NB4 (cell line): ENCODE data around the gene SCRN2.

Experiments used
- DNase-seq: peaks from one replicate; pipeline ENCODE4 v3.0.0; 2010; ENCODE audit warnings: low read depth
- H3K4me3 ChIP-seq: one replicate; pipeline ENCODE4 v1.5.1; 2011; ENCODE audit warnings: mild to moderate bottlenecking, low read depth, low read length, moderate library complexity
- CTCF ChIP-seq: IDR thresholded peaks from one replicate; pipeline ENCODE4 v1.5.1; 2012; ENCODE audit warnings: low read depth, low read length
- MYC ChIP-seq: IDR thresholded peaks from 2 replicates; pipeline ENCODE4 v1.6.1; 2011; ENCODE audit warnings: low read depth, low read length
- POLR2A ChIP-seq: IDR thresholded peaks from 2 replicates; pipeline ENCODE4 v1.6.1; 2011; ENCODE audit warnings: mild to moderate bottlenecking; ENCODE audit not compliant: insufficient read length; ENCODE audit errors: extremely low read depth
- TF ChIP-seq, protein P1 (sequence below): IDR thresholded peaks from 2 replicates; pipeline ENCODE4 v1.6.1; 2011; ENCODE audit warnings: low read depth, low read length

Gene SCRN2

DNA sequence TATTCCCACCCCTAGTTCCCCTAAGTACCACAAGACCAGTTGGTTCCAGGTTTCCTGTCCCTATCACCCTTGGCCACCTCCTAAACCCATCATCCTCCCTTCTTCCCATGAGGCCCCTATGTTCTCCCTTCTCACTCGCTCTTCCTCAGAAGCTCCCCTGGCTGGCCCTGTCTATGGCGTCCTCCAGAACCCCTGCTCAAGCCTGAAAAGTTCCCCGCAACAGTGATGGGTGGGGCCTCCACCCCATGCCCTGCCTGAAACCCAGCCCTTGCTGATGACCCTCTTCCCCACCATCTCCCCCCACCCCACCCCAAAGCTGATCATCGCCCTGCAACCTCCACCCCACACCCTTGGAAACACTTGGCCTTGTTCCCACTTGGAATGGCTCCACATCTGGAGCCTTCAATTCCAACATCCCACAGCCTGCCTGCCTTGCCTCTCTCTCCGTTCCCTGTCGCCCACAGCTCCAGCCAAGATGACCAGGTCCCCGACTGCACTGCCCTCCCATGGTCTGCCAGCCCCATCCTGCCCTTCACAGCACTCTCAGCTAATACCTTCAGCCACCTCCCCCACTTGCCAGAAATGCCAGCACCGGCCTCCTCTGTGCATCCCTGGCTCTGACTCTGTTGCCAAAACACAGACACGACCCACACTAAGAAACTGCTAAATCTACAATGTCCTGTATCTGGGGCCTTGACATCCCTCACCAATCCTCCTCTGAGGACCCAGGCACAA, 30.0 kb downstream of the SCRN2 start:
- TF ChIP-seq MYC, result no peak
- no peak overlapping the region for H3K4me3 ChIP-seq
- no peak for DNase-seq

- no peak for TF ChIP-seq MYC
- no peak for TF ChIP-seq POLR2A
- TF ChIP-seq CTCF, result no peak
- TF ChIP-seq, protein P1, sequence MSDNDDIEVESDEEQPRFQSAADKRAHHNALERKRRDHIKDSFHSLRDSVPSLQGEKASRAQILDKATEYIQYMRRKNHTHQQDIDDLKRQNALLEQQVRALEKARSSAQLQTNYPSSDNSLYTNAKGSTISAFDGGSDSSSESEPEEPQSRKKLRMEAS, result no peak
- DNase-seq, result no peak
- no peak overlapping the region for H3K4me3 ChIP-seq
Measured at GRCh38 chr17:47810200-47810821, 30.8 kb downstream of the SCRN2 start.

DNA sequence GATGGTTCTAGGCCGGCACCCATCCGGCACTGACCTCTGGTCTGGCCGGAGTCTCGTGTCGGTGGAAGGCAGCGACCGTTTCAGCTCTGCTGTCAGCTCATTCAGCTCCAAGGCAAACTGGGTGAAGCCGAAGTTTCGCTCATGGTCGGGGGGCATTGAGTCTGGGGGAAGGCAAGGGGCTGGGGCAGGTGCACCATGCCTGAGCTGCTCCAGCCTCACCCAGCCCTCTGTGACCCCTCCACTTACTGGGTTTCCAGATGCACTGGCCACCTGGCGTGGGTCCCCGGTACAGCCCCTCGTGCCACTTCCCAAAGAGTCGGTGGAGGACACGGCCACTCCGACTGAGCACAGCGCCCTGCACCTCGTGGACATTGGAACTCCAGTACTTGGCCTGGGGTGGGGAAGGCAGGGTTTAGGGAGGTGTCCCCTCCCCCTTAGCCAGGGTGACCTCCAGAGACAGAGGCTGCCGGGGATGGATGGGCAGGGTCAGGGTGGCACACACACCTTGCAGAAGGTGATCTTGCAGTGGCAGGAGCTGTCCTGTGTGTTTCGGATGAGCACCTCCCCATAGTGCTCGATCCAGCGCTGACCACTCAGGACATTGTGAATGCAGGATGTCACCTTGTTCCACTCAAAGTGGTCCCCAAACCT, 32.1 kb downstream of the SCRN2 start:
- no peak for DNase-seq
- TF ChIP-seq POLR2A (no peak), CTCF (no peak), MYC (no peak)
- TF ChIP-seq, protein P1, result no peak
- H3K4me3 ChIP-seq, result no peak overlapping the region

DNA sequence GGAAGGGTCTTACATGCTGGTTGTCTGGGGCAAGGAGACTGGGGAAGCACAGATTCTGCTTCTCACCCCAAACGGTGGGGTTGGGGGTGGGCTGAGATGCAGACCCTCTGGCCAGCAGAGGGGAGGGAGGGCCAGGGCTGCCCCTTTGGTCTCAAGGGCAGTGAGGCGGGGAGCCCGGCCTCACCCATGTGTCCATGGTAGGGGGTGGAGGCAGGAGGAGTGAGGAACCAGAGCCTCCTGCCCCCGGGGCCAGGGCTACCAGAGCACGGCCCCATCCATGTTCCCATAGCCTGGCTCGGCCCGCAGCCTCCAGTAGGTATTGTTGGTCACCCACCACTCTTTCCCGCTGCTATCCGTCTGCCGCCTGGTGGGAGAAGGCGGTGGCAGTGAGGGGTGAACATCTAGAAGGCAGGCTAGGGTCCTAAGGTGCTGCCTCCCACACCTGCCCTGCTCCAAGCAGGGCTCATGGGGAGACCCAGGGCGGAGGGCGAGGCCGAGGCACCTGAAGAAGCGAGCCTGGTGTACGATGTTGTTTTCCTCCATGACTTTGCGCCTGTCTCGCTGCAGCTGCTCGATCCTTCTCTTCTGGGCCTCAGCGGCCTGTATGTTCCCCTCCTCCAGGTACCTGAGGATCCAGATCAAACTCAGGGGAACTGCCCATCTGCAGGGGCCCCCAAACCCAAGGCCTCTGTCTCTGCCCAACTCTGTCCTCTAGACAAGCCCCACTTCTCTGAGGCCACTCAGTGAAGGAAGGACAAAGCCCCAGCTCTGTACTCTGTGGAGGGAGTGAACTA, 32.8 kb downstream of the SCRN2 start:
- TF ChIP-seq CTCF (no peak), POLR2A (no peak)
- DNase-seq, result no peak
- no peak overlapping the region for H3K4me3 ChIP-seq

GRCh38 chr17:47807421-47807820, 33.7 kb downstream of the SCRN2 start:
- DNase-seq, result no peak
- no peak overlapping the region for H3K4me3 ChIP-seq
- TF ChIP-seq MYC, result no peak
- TF ChIP-seq POLR2A, result no peak
- TF ChIP-seq, protein P1, result no peak
- no peak for TF ChIP-seq CTCF

- DNase-seq, result no peak
- no peak overlapping the region for H3K4me3 ChIP-seq
- TF ChIP-seq CTCF (no peak), MYC (no peak), POLR2A (no peak)
- TF ChIP-seq, protein P1, result no peak
Measured at GRCh38 chr17:47806913-47807255, 34.2 kb downstream of the SCRN2 start.
